IPS-11a (cell line): ENCODE measurements around the gene NTN5.

Experiments
- H3K4me3 ChIP-seq: one replicate; pipeline ENCODE4 v1.5.1; 2013; ENCODE audit warnings: low read depth, low read length, control low read depth

NTN5 gene

DNA sequence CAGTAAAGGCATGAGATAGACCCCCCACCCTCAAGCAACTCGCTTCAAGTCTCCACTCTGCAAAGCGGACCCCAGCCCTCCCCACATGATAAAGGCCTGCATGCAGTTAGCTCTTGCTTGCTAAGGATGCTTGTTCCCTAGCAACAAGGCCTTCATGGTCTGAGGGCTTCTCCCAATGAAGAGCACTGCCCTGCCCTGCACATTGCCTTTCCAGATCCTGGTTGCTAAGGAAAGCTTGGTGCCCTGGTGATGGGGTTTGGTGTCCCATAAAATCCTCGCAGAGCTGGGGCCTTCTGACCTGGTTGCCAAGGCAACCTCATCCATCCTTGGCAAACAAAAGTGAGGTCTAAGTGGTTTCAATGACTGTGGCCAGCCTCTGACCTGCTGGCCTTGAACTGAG is 41.6 kb downstream of the NTN5 start:
- H3K4me3 ChIP-seq: no peak overlapping the region

DNA sequence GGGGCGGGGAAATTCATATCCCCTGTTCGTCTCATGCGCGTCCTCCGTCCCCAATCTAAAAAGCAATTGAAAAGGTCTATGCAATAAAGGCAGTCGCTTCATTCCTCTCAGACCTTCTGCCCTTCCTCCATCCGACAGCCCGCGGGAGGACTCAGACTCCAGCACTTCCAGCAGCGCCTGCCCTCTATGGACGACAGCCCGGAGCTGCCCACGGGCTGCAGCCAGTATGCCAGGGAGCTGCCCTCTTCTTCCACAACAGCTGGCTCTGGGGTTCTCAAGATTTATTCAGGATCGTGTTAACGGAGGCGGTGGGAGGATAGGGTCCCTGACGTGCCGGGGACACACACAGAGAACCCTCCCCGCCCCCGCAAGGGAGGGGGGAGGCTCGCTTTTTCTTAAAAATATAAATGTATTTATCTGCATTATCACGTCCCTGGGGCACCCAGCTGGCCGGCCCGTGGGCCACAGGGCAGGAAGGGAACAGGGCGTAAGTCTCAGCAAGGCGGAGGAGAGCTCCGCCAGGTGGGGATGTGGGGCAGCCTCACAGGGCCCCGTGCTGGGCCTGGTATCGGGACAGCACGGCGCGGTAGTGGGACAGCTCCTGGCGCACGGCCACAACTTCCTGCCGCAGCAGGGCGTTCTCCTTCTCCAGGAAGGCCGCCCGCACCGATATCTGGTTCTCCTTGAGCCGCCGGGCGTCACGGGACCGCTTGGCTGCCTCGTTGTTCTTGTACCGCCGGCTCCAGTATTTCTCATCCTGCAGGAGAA is 42.3 kb downstream of the NTN5 start:
- H3K4me3 ChIP-seq: no peak overlapping the region

DNA sequence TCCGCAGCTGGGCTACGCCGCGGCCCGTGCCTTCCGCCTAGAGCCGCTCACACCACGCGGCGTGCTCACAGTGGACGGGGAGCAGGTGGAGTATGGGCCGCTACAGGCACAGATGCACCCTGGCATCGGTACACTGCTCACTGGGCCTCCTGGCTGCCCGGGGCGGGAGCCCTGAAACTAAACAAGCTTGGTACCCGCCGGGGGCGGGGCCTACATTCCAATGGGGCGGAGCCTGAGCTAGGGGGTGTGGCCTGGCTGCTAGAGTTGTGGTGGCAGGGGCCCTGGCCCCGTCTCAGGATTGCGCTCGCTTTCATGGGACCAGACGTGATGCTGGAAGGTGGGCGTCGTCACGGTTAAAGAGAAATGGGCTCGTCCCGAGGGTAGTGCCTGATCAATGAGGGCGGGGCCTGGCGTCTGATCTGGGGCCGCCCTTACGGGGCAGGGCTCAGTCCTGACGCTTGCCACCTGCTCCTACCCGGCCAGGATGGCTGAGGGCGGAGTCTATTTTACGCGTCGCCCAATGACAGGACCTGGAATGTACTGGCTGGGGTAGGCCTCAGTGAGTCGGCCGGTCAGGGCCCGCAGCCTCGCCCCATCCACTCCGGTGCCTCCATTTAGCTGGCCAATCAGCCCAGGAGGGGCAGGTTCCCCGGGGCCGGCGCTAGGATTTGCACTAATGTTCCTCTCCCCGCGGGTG is 43.1 kb downstream of the NTN5 start:
- no peak overlapping the region for H3K4me3 ChIP-seq

DNA sequence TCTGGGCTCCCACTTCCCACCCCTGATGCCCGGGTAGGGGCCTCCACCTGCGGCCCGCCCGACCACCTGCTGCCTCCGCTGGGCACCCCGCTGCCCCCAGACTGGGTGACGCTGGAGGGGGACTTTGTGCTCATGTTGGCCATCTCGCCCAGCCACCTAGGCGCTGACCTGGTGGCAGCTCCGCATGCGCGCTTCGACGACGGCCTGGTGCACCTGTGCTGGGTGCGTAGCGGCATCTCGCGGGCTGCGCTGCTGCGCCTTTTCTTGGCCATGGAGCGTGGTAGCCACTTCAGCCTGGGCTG is 43.6 kb downstream of the NTN5 start:
- H3K4me3 ChIP-seq: no peak overlapping the region

DNA sequence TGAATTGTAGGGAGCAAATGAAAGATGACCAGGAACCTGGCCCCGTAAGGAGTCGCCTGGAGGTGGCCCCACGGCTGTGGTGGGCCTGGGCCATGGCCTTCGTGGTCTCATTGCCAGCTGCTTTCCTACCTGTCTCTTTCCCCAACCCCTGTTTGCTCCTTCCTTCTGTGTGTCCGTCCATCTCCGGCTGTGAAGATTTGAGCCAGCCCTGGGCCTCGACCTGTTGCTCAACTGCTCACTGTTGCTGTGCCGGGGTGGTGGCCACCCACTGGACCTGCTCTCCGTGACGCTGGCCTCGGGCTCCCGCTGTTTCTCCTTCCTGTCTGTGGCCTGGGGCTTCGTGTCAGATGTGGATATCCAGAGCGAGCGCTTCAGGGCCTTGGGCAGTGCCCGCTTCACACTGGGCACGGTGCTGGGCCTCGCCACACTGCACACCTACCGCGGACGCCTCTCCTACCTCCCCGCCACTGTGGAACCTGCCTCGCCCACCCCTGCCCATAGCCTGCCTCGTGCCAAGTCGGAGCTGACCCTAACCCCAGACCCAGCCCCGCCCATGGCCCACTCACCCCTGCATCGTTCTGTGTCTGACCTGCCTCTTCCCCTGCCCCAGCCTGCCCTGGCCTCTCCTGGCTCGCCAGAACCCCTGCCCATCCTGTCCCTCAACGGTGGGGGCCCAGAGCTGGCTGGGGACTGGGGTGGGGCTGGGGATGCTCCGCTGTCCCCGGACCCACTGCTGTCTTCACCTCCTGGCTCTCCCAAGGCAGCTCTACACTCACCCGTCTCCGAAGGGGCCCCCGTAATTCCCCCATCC is 44.1 kb downstream of the NTN5 start:
- no peak overlapping the region for H3K4me3 ChIP-seq

DNA sequence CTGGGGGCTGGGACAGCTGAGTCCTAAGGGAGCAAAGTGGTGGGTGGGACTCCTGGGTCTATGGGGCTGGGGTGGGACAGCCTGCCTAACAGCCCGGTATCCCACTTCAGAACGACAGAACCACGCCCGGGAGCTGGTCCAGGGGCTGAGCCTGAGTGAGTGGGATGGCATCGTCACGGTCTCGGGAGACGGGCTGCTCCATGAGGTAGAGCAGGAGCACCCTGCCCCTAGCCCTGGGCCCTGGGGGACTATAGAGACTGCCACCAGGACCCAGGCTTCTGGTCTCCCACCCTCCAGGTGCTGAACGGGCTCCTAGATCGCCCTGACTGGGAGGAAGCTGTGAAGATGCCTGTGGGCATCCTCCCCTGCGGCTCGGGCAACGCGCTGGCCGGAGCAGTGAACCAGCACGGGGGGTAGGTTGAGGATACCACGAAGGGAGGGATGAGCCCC is 44.9 kb downstream of the NTN5 start:
- no peak overlapping the region for H3K4me3 ChIP-seq

DNA sequence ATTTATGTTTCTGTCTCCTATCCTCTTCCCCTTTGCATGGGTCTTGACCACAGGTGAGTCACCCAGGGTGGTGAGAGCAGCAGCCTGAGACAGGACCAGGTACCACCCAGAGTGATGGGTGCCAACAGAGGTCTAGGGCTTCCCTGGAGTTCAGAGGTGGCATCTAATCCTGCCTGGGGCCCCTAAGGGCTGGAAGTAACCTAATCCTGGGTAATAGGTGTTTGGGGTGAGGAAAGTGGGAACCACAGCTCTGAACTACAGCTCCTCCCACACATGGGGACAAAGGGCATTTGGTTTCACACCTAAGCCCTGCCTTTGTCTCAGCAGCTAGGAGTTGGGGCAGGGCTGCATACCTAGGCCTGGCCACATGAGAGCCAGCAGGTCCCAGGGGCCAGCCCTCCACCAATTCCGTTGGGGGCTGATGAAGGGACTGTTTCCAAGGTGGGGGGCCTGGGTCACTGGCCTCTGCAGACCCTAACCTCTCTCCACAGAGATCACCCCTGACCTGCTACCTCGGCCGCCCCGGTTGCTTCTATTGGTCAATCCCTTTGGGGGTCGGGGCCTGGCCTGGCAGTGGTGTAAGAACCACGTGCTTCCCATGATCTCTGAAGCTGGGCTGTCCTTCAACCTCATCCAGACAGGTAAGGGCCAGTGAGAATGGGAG is 45.5 kb downstream of the NTN5 start:
- no peak overlapping the region for H3K4me3 ChIP-seq

DNA sequence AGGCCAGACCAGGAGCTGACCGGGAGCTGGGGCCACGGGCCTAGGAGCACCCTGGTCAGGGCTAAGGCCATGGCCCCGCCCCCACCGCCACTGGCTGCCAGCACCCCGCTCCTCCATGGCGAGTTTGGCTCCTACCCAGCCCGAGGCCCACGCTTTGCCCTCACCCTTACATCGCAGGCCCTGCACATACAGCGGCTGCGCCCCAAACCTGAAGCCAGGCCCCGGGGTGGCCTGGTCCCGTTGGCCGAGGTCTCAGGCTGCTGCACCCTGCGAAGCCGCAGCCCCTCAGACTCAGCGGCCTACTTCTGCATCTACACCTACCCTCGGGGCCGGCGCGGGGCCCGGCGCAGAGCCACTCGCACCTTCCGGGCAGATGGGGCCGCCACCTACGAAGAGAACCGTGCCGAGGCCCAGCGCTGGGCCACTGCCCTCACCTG is 46.9 kb downstream of the NTN5 start:
- H3K4me3 ChIP-seq: no peak overlapping the region

DNA sequence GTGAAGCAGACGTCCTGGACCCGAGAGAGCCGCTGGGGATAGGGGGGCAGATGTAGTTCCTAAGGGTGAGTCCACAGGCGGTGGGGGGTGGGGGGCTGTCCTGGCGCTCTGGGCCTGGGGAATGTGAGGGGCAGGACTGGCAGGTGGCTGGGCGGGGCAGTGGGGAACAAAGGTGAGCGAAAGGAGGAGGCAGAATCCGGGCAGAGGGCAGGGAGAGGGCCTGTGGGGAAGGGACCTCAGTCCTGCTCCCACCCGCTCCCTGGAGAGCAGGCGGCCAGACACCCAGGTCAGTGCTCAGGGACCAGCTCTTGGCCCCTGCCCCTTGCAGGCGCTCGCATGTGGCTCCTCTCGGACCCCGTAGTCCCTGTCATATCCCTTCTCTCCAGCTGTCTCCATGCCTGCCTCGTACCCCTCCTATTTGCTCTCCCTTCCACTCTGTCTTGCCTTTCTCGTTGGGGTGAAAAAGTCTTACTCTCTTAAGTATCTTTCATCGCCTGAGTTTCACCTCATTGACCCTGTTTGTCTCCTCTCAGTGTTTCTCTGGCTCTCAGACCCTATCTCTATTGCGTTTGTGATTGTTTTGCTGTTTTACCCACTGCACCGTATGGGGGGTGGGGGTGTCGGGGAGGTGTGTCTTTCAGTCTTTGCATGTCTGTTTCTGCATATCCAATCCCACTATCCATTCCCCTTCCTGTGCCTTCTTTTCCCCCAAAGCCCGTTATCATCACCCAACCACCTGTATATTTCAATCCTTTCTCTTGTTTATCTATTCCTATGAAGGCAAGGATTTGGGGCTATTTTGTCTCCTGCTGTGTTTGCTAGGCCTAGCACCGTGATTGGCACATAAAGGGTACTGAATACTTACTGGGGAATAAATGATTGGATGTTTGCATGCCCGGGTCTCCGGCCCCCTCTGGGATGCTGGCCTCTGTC is 47.8 kb downstream of the NTN5 start:
- peak overlapping the region; percentile 67 for H3K4me3 ChIP-seq

DNA sequence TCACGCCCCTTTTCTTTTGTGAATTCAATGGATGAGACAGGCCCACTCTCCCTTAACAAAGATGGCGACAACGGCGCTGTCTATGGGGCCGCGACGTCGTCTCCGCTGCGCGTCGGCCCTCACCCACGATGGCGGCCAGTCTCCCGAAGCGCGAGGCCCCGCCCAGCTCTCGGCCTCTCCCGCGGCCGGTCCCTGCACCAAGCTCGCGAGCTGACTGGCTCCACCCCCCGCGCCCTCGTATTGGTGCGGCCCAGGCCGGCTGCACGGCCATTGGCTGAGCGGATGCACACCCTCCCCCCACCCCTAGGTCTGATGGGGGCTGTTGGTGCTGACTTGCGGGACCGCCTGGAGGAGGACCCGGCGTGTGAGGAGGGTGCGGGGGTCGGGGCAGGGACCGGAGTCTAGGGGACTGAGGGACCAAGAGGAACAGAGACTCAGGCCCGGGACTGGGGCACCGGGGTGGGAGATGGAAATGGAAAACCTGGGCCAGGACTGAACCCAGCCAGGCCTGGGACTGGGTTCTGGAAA is 48.7 kb downstream of the NTN5 start:
- peak overlapping the region; percentile 67 for H3K4me3 ChIP-seq

DNA sequence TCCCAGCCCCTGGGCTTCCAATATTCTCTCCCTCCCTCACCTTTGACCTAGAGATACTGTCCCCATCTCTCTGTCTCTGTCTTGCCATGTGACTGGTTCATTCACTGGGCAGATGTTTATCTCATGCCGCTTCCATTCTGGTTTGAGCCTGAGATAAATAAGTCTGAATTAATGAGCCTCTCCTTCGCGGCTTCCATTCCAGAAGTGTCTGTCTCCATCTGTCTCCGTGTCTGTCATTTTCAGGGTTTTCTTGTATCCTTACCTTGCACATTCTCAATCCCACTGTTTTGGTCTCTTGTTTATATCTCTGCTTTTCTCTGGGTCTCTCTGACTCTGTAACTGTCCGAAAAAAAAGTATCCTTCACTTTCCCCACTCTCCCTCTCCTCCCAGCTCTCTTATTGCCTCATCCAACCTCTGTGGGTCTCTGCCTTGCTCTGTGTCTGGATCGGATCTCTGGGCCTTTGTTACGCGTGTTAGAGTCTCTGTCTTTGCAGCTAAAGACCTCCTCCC is 49.2 kb downstream of the NTN5 start:
- peak overlapping the region; percentile 37 for H3K4me3 ChIP-seq

DNA sequence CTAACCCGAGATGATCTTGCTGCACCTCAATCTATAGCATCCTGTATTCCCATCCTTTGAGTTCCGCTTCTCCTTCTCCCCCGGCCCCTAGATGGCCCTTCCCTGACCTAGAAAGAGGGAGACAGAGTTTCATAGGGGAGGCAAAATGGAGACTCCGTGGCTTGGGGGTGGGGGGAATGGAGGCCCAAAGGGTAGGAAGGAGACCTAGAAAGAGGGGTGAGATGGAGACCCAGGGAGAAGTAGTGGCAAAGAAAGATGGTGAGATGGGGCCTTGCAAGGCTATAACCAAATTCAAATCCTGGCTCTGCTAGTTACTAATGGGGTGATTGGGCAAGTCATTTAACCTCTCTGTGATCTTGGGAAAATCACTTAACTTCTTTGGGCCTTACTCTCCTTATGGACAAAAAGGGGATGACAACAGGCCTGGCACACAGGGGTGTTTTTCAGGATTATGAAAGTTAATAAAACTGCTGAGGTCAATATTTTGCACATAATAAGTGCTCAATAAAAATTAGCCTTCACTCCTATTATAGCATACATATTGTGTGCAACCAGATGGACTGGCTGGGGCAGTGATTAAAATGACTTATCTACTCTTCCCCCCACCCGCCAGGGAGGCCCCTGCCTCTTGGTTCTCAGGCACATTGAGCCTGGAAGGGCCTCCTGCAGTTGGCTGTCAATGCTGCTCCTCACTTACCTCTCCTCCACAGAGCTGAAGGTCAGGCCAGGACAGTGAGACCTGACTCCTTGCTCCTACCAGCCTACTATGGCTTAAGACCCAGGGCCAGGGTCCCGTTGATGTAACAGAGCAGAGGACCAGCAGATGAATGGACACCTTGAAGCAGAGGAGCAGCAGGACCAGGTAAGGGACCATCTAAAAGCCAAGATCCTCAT is 52.9 kb downstream of the NTN5 start:
- H3K4me3 ChIP-seq: peak overlapping the region; percentile 70

DNA sequence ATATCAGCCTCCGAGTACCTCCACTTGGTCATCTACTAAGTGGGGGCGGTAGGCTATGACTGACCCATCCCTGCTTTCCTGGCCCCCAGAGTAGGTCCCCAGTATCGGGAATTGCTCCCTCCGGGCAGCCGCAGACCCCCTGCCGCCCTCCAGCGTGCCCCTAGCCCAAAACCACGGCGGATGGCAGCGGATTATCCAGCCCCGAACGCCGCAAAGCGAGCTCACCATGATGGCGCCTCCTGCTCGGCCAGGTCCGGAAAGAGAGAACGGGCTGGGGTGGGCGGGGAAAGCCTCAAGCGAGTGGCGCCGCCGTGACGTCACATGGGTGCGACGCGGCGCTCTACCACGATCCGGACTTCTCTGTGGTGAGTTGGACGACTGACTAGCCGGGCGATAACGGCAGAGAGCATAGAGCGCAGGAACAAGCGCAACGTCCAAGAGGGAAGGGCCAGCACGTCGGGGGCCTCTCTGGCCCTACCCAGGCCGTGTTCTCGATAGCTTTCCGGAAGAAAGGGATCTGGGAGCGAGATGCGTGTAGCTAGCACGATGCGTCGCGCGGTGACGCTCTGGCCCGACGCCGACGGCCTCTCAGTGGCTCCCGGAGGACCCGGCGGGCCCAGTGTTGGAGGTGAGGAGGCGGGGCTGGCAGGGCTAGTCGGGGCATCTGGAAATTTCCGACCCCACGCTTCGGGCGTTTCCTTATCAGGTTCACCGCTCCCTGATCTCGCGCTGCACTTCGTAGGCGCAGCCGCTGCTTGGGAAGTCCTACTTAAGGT is 53.7 kb downstream of the NTN5 start, which contains the start of the genes RPL18 and SPHK2:
Gene RPL18 (minus strand): TSS at position 263 of the 776 bp plus-strand sequence. CDS start 35 bp downstream, at position 228.
Gene SPHK2 (plus strand): TSS at position 591 of the 776 bp plus-strand sequence. CDS start 1,009 bp downstream, outside the sequence.
- peak within 1 kb of the TSS; percentile 98 for H3K4me3 ChIP-seq

DNA sequence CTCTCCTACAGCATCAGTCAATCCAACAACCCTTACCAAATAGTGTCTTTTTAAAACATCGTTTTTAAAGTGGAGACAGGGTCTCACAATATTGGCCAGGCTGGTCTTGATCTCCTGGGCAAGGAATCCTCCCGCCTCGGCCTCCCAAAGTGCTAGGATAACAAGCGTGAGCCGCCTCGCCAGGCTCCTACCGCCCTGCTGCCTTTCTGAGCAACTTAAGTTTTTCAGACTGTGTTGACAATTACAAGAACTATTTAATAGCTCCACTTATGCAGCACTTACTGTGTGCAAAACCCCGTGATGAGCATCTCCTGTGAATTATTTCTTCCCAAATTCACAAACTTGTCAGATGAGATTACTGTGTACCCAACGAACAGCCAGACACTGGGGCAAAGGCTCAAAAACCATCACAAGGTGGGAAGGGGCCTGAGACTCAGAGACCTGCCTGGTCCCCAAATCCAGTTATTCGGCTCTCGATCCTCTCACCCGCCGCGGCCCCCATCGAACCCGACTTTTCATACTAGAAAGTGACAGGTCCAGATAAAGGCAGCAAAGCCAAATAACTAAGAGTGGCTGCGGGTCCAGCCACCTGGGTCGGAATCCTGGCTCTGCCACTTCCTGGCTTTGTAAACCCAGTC is 54.4 kb downstream of the NTN5 start:
- peak overlapping the region; percentile 98 for H3K4me3 ChIP-seq

DNA sequence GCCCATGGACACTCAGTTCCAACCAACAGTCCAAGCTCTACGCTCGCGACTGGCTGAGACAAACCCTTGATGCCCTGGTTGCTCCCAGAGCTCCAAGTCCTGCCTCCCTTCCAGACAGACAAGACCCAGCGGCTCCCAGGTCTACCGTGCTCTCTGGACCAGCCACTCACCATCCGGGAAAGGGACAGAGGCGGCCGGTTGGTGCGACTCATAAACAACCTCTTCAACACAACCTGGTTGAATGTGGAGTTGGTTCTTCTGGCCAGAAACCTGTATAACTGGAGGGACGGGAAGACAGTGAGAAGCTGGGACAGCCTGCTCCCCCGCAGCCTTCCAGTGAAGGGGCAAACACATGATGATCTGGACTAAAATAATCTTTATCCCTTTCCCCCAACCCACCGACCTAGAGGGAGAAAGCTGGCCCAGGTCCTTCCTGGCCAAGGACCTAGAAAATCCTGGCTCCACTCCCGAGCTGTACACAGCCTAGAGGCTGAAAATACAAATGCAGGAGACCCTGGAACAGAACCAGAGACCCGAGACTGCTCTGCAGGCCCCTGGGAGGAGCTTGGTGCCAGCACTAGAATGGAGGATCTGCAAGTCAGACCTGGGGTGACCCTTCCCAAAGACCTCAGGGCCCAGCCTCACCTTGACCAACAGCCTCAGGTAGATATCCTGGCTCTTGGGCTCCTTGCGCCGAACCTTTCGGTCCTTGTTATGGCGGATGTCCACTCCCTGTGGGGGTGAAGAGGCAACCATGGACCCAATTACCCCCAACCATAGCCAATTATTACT is 55.5 kb downstream of the NTN5 start:
- peak overlapping the region; percentile 98 for H3K4me3 ChIP-seq

DNA sequence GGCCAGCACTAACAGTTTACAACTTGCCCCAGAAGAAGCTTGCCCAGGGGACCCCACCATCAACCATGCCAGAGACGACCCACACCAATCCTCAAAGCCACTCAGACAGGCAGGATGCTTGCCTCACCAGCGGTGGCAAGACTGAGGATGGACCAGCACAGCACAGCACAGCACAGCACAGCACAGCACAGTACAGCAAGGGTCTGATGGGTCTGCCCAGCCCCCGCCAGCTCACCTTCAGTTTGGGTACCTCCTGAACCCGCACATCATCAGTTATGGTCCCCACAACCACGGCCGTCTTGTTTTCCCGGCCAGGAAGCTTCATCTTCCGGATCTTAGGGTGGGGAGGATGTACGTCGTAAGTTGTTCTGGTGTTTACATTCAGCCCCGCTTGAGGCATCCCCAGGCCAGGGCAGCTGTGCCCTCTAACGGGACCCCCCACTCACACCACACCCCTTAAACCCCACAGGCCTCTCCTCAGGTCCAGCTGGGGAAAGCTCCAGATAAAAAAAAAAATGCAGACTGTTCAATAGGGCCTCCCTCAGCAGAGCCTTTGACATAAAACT is 56.2 kb downstream of the NTN5 start:
- no peak overlapping the region for H3K4me3 ChIP-seq
